NCI-H510A (cell line): Measurements from ENCODE around the gene ABHD12.

Experiments used
- DNase-seq: peaks from one replicate; lab custom pipeline; 2025; lab: John Stamatoyannopoulos, UW

ABHD12 gene

DNA sequence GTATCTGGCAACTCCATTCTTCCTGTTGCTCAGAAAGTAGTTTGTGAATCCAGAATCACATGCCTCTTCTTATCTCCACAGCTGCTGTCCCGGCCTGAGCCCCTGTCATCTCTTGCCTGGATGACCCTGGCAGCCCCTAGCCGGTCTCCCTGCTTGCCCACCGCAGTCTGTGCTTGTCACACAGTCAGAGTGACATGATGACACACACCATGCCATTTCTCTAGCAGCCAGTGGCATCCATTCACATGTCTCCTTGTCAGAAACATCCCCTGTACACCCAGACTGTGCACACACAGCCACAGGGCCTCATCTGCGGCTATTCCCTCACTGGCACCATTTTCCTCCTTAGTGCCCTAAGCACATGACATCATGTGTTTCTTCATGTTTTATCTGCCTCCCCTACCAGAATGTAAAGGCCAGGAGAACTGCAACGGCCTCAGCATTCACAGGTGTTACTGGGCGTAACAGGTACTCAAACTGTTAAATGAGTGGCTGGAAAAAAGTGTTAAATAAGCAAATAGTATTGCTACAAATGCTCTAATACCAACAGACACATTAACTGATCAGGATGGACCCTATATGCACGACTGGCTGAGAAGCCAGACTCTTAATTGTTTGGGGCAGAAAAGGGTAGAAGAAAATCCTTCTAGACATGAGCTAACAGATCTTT is 9.6 kb downstream of the ABHD12 start:
- no peak for DNase-seq

DNA sequence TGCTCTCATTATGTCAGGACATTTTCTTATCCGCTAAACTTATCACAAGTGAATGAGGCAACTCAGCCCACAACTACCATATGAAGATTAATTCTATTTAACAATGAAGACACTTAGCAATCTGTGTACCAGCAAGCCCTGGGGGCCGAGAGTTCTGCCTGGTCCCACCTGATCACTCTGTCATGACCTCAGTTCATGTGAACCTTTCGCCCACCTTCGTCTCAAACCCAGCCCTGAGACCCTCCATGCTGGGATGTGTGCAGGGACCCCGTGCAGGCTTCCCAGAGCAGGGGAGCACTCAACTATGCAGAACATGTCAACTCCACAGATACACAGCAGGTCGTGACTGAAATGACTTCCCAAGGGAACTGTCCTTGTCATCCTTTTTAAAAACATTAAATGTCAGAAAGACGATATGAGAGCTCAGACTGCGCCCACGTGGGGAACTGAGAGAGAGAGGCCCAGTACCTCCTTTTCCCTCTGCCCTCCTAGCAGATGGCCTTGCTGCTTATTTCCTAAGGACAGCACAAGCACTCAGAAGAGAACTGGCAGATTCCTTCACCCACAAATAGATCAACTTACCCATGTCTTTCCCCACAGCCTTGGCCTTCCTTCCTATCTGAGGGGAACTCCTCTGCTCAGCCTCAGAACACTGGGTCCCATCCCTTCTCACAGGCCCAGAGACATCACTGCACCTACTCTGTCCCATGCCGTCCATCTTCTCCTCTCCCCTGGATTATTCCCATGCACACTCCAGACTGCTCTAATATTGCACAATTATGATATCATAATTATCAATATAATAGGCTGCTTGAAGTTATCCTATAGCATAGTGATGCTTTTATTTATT is 11.5 kb downstream of the ABHD12 start:
- no peak for DNase-seq

DNA sequence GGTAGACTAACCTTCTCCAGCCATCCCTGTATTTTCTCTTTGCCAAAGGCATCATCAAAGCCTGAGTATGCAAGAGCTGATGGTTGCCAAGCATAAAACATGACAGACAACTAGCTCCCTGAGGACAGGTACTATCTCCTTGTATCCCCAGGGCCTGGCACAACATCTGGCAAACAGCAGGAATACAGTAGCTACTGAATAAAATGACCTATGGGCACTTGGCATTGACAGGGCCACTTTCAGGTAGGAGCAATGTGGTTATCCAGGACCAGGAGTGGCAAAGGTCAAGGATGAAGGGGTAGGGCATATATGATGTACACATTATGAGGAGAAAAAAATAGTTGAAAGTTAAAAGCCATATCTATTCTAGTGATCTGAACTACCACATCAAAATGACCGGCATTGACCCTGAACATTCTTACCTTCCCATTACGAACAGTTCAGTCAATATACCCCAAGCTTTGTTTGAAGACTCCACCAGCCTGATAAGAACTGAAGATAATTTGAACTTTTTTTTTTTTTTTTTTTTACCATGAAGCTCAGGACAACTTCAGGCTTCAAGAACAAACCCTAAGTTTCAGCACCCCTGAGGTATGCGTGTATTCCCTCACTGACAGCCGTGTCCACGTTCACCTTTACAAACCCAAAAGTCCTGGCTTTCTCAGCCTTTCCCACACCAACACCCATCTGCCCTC is 12.3 kb downstream of the ABHD12 start:
- no peak for DNase-seq

DNA sequence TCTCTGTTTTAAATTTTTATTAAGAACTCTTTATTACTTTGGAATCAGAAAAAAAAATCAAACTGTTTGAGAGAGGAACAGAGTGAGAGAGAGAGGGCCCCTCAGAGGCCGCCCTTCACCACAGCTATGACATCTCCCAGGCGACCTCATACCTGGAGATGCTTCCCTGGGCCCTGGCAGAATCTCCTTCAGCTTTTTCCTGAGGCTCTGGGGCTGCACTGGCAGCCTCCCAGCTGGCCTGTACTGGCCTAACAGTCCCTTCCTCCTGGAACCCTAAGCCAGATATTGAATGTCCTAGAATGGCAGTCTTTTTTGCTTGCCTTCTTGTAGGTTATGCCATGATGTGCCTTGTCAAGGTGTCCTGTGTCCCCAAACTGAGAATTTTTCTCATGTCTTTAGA is 13.7 kb downstream of the ABHD12 start:
- no peak for DNase-seq

DNA sequence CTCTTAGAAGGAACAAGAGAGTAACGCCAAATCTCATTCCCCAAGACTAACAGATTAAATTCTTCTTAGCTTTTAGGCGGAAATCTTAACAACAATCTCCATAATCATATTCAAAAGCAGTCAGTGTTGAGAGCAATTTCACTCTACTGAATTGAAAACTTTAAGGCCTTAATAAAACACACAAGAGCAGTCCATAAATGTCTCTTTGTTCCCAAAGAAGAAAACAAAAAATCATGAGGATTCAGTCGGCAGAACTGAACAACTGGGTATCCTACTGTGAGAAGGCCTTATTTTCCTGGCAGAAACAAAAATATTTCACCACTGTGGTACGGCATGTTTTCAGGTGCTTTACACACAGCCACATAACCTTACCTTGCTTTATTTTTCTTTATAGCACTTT is 14.4 kb downstream of the ABHD12 start:
- DNase-seq, result no peak

DNA sequence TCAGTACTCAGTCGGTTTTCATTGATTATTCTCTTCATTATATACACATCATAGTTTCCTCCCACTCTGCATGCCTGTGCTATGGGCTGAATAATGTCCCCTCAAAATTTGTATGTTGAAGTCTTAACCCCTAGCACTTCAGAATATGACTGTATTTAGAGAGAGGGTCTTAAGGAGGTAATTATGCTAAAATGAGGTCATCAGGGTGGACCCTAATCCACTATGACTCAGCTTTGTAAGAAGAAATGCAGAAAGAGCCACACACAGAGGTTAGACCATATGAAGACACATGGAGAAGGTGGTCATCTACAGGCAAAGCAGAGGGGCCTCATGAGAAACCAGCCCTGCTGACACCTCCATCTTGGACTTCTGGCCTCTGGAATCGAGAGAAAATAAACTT is 15.8 kb downstream of the ABHD12 start:
- DNase-seq, result no peak

DNA sequence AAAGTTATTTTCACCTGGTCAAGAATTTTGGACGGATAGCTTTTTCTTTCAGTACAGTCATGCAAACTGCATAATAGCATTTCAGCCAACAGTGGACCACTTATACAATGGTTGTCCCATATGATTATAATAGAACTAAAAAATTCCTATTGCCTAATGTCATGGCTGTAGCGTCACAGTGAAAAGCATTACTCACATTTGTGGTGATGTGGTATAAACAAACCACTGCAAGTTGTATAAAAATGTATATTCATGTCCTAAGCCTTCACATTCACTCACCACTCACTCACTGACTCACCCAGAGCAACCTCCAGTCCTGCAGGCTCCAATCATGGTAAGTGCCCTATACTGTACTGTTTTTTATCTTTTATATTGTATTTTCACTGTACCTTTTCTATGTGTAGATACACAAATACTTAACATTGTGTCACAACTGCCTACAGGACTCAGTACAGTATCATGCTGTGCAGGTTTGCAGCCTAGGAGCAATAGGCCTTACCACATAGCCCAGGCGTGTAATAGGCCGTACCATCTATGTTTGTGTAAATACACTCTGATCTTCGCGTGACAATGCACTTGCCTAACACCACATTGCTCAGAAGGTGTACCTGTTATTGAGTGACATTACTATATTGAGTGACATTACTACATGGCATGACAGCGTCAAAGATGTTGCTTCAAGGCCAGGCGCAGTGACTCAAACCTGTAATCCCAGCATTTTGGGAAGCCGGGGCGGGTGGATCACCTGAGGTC is 17.9 kb downstream of the ABHD12 start:
- DNase-seq, result no peak

DNA sequence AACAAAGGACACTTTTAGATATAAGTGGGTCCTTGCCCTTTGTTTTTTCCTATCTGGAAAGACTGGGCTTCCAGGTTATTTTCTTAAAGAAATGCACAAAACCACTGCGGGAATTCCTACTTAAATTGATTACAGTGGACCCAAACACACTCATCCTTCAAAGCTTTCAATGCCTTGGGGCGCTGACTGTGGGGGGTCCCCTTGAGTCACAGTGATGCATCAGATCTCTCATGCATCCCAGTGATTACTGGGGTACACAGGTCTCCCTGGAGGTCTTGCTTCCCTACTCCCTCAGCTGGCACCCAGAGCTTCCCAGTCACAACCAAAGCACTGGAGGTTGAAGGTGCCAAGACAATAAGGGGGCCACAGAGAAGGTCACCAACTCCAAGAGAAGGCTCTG is 20.7 kb downstream of the ABHD12 start:
- DNase-seq, result no peak

DNA sequence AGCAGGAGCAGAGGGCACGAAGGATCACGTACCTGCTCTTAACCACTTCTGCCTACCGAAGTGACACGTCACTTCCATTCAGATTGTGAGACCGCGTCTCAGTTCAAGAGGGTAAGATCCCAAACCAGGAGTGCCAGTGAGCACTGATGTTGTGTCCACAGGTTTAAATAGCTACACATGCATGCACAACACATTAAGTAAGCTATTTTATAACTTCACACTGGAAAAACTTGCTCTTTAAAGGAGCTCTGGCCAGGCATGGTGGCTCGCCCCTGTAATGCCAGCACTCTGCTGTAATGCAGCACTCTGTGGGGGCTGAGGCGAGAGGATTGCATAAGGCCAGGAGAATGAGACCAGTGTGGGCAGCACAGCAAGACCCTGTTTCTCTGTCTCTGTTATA is 21.1 kb downstream of the ABHD12 start:
- DNase-seq, result no peak

DNA sequence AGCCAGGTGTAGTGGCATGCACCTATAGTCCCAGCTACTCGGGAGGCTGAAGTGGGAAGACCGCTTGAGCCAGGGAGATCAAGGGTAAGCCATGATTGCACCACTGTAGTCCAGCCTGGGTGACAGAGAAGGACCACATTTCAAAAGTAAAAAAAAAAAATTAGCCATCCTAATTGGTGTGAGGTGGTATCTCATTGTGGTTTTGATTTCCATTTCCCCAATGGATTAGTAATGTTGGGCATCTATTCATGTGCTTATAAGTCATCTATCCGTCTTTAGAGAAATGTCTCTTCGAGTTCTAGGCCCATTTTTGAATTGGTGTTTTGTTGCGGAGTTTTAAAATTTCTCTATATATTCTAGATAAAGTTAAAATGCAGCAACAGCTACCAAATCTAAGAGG is 21.7 kb downstream of the ABHD12 start:
- DNase-seq, result no peak

DNA sequence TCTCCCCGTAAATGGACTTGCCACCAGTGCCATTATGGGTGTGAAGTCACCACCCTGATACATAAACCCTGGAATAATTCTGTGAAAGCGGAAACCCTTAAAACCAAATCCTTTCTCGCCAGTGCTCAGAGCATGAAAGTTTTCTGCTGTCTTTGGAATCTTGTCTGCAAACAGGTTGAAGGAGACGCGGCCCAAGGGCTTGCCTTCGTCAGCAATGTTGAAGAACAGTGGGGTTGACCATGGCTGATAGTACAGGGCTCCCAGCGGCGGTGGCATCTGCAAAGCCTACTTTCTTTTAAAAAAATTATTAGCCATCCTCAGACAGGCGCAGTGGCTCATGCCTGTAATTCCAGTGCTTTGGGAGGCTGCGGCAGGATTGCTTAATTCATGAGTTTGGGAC is 22.1 kb downstream of the ABHD12 start:
- no peak for DNase-seq

DNA sequence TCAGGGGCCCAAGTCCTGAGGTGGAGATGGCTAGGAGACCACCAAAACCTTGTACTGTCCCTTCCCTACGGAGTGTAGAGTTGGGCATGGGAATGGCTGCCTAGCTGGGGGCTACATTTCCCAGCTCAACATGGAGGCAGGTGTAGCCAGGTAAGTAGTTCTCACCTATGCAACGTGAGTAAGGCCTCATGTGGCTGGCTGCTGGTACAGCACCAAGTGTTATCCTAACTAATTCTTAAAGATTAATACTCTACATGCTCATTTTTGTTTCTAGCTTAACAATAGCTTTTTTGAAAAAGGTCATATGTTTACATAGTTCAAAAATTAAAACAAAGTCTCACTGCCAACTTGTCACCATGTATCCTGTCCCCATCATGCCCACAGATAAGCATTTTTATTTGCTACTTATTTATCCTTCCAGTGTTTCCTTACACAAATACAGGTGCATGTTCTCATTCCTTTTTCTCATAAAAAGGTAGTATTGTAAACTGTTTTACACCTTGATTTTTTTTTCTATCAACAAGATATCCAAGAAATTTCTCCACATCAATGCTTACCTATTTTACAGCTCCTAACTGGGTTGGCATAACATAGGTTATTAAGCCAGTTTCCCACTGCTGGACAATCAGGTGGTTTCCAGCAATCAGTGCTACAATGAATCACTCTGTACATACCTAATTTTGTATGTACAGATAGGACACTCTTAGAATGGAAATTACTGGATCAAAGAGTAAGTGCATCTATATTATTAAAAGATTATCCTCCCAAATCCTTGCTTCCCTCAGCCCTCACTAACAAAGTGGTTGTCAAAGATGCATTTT is 25.5 kb downstream of the ABHD12 start:
- DNase-seq, result no peak

DNA sequence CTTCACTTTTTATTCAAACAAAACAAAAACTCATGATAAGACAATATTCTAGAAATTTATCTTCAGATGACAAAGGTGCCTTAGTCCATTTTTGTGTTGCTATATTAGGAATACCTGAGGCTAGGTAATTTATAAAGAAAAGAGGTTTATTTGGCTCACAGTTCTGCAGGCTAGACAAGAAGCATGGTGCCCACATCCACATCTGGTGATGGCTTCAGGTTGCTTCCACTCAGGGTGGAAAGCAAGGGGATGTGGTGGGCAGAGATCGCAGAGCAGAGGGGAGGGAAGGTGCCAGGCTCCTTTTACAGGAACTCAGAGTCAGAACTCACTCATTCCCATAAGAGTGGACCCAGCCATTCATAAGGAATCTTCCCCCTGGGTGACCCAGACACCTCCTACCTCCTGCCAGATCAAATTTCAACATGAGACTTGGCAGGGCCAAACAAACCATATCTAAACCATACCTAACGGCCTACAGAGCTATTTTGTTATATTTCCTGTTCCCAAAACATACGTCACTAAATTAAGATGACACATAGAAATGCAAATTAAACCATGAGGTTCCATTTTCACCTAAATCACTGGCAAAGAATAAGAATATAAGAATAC is 26.4 kb downstream of the ABHD12 start:
- DNase-seq, result no peak

DNA sequence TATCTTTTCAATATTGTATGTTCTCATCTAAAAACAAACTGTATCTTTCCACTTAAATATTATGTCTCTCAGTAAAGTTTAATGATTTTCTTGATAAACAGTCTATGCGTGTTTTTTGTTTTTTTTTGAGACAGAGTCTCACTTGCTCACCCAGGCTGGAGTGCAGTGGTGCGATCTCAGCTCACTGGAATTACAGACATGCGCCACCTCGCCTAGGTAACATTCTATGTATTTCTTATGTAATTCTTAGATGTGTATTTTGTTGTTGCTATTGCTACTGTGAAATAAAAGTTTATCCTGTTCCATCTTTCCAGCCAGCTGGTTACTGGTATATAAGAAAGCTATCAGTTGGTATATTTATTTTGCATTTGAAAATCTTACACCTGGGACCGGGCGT is 29.4 kb downstream of the ABHD12 start:
- DNase-seq, result no peak

DNA sequence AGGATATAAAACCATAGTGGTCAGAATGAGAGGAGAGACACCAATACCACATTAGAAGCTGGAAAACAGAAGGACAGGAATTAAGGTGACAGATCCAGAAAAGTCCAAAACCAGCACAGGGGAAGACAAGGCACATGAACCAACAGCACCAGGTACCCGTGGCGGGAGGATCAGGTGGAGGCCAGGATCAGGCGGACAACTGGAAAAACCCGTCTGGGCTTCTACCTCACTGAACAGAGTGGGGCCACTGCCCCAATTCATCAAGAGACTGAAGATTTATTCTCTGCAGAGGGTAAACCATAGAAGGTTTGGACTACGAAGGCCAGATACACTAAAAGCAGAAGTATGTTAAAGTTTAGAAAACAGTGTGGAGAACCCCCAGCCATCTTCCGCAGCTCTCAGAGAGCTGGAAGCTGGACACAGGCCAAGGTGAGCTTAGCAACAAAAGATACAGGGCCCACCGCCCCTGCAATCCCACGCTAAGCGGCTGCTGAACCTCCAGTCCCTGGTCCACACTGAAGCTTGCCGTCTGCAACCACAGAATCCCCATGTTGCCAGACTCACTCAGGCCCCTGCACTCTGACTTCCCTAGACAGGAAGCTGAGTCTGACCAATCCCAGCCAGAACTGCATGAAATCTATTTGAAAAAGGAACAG is 29.9 kb downstream of the ABHD12 start:
- DNase-seq, result peak; percentile 29

DNA sequence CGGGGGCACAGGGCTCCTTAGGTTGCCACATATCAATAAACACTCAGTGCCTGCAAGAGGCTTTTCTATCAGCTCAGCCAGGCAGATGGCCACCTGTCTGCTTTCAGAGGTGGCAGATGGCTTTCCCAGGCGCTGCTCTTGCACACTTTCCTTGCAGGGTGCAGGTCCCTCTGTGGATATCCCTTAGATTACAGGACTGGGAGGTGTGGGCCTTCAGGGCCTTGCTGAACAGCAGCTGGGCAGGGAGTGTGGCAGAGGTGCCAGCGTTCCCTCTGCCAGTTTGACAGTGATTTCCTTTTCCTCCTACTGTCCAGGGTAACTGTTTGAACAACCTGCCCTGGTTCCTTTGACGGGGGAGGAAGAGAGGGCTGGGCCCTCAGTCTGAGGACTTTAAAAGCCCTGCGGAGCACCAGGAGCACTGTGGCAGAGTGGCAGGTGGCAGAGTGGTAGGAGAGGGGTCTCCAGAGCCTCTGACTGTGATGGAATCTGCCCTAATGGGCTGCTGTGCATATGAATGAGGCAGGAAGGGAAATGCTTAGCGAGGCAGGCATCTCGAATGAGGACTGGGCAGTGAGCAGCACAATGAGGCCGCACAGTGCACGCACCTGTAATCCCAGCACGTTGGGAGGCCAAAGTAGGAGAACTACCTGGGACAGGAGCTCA is 34.2 kb downstream of the ABHD12 start:
- DNase-seq, result peak; percentile 83

DNA sequence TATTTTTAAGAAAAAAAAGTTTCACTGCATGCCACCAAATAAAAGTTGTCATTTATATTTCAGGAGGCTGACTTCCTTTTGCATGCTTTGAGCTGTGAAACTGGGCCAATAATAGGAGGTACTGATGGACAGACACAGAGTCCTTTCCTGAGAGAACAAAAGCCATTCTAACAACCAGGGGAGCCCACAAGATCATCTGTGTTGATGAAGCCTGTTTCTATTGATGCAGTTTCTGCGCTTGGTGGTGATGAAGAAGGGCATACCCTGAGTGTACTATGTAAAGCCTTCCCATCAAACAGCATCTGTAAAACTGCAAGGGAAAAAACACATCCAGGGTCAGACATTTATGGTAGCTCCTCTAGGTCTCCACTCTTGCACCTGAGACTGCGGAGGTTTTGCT is 34.8 kb downstream of the ABHD12 start:
- no peak for DNase-seq

DNA sequence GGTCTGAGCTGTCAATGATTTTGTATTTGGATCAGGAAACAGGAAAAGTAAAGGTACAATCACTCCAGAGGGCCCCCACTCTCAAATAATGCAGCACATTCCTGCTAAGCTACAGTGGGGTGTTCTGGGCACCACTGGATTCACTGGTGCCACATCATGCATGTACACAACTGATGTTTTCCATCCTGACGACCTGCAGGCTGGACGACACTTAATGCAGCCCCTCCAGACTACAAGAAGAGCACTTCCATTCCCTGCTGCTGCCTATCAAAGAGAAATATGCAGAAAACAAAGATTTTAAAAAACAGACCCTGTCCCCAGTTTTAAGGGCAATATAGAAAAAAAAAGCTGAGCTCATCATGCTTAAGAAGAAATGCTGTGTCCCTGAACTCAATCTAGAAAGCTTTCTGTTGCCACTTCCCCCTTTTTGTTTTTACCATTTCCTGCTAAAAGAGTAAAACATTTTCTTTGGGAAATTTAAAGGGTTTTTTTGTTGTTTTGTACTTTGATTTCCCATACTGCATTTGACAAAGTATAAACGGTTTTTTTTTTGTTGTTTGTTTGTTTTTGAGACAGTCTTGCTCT is 35.5 kb downstream of the ABHD12 start:
- no peak for DNase-seq
